IMR-90 (cell line): Measurements from ENCODE around the gene RSPO4. TPM values are rescaled to one million over a fixed set of nuclear protein-coding genes. Genes with fewer than 3 reads are reported as not detected.

Source experiments
- ATAC-seq: fragments of 200-7000 bp; cut with Tn5 transposase; 2 replicates; pipeline ENCODE4 v1.9.1; 2020; ENCODE audit warnings: low read depth, mild to moderate bottlenecking, moderate library complexity
- BruUV-seq: library from RNA; stranded (reverse); fragments of 400-500 nt; replicated peaks from 2 replicates; lab custom pipeline; 2021; lab: Mats Ljungman, UMichigan
- CTCF ChIA-PET: fragments of 300-600 bp; formaldehyde crosslinking; extraction: SDS; loops from one replicate; lab custom pipeline; 2021; ENCODE audit warnings: antibody characterized with exemption; lab: Yijun Ruan, JAX
- POLR2A ChIA-PET: fragments of 300-600 bp; sonication (Branson Sonifier 250); formaldehyde crosslinking; loops from one replicate; lab custom pipeline; 2022; ENCODE audit warnings: antibody characterized with exemption; ENCODE audit not compliant: unreplicated experiment; lab: Charles Lee
- DNase-seq: peaks from one replicate; pipeline ENCODE4 v3.0.0; 2013
- H2AFZ ChIP-seq: replicated peaks from 2 replicates; pipeline ENCODE3; 2013; ENCODE audit warnings: low read length, mild to moderate bottlenecking; ENCODE audit not compliant: poor library complexity
- H2AK5ac ChIP-seq: 2 replicates; pipeline ENCODE4 v1.6.1; 2013; ENCODE audit warnings: low read depth, low read length, inconsistent platforms
- H2AK9ac ChIP-seq: replicated peaks from 2 replicates; pipeline ENCODE3; 2013; ENCODE audit warnings: mild to moderate bottlenecking, low read depth, low read length, moderate library complexity; ENCODE audit not compliant: poor library complexity
- H2BK120ac ChIP-seq: 2 replicates; pipeline ENCODE4 v1.6.1; 2013; ENCODE audit warnings: low read depth, low read length, inconsistent platforms
- H2BK15ac ChIP-seq: 3 replicates; pipeline ENCODE4 v1.6.1; 2013; ENCODE audit warnings: low read depth, low read length, inconsistent platforms
- H2BK20ac ChIP-seq: 2 replicates; pipeline ENCODE4 v1.6.1; 2013; ENCODE audit warnings: low read depth, mild to moderate bottlenecking, inconsistent platforms, low read length, moderate library complexity
- H2BK5ac ChIP-seq: 2 replicates; pipeline ENCODE4 v1.6.1; 2013; ENCODE audit warnings: mild to moderate bottlenecking, low read depth, low read length, inconsistent platforms; ENCODE audit not compliant: poor library complexity, severe bottlenecking
- H3K14ac ChIP-seq: replicated peaks from 2 replicates; pipeline ENCODE4 v1.6.1; 2013; ENCODE audit warnings: low read depth, low read length, inconsistent platforms
- H3K18ac ChIP-seq: 2 replicates; pipeline ENCODE4 v1.6.1; 2013; ENCODE audit warnings: low read depth, low read length, control low read depth
- H3K23ac ChIP-seq: 2 replicates; pipeline ENCODE4 v1.6.1; 2013; ENCODE audit warnings: low read depth, low read length, inconsistent platforms
- H3K27ac ChIP-seq: 2 replicates; pipeline ENCODE4 v1.5.1; 2013; ENCODE audit warnings: mild to moderate bottlenecking, control low read depth, low read length; ENCODE audit not compliant: insufficient read depth
- H3K27me3 ChIP-seq: 2 replicates; pipeline ENCODE4 v1.6.1; 2013; ENCODE audit warnings: low read length; ENCODE audit not compliant: control insufficient read depth, insufficient read depth
- H3K36me3 ChIP-seq: 2 replicates; pipeline ENCODE4 v1.6.1; 2013; ENCODE audit warnings: low read length, mixed read lengths; ENCODE audit not compliant: control insufficient read depth, insufficient read depth
- H3K4ac ChIP-seq: 2 replicates; pipeline ENCODE4 v1.6.1; 2013; ENCODE audit warnings: low read depth, low read length, inconsistent platforms
- H3K4me1 ChIP-seq: 2 replicates; pipeline ENCODE4 v1.6.1; 2013; ENCODE audit warnings: low read length, mixed read lengths; ENCODE audit not compliant: control insufficient read depth, insufficient read depth
- H3K4me2 ChIP-seq: 2 replicates; pipeline ENCODE4 v1.6.1; 2013; ENCODE audit warnings: low read depth, mild to moderate bottlenecking, control low read depth, low read length, moderate library complexity
- H3K4me3 ChIP-seq: 2 replicates; pipeline ENCODE4 v1.5.1; 2013; ENCODE audit warnings: low read depth, mild to moderate bottlenecking, control low read depth, low read length, moderate library complexity; ENCODE audit not compliant: insufficient read depth
- H3K56ac ChIP-seq: 2 replicates; pipeline ENCODE4 v1.6.1; 2013; ENCODE audit warnings: low read length, inconsistent platforms; ENCODE audit not compliant: insufficient read depth; ENCODE audit errors: extremely low read depth
- H3K79me1 ChIP-seq, 2 experiments: 2 replicates each; pipeline ENCODE4 v1.6.1; 2013; ENCODE audit warnings: low read length in 2 of 2, inconsistent platforms in 1 of 2, low read depth in 1 of 2
- H3K9ac ChIP-seq: 2 replicates; pipeline ENCODE4 v1.6.1; 2013; ENCODE audit warnings: low read depth, low read length, control low read depth
- H3K9me1 ChIP-seq: 2 replicates; pipeline ENCODE4 v1.6.1; 2013; ENCODE audit warnings: low read length, inconsistent platforms; ENCODE audit not compliant: insufficient read depth
- H3K9me3 ChIP-seq: 2 replicates; pipeline ENCODE4 v1.6.1; 2013; ENCODE audit warnings: low read length; ENCODE audit not compliant: control insufficient read depth, insufficient read depth
- H4K20me1 ChIP-seq: 2 replicates; pipeline ENCODE4 v1.6.1; 2013; ENCODE audit warnings: low read length, inconsistent platforms; ENCODE audit not compliant: insufficient read depth
- H4K5ac ChIP-seq: 2 replicates; pipeline ENCODE4 v1.6.1; 2013; ENCODE audit warnings: mild to moderate bottlenecking, low read depth, low read length, control low read depth
- H4K8ac ChIP-seq, 2 experiments: 2 replicates each; pipeline ENCODE4 v1.6.1; 2013; ENCODE audit warnings: low read depth in 2 of 2, low read length in 2 of 2, control low read depth in 1 of 2, inconsistent platforms in 1 of 2
- H4K91ac ChIP-seq: 2 replicates; pipeline ENCODE4 v1.6.1; 2013; ENCODE audit warnings: low read depth, low read length, inconsistent platforms; ENCODE audit not compliant: insufficient read depth
- BHLHE40 ChIP-seq: fragments of 150-350 bp; IDR thresholded peaks from 2 replicates; pipeline ENCODE4 v1.6.1; 2016; ENCODE audit warnings: mild to moderate bottlenecking, low read depth, low read length
- CEBPB ChIP-seq: IDR thresholded peaks from 2 replicates; pipeline ENCODE4 v1.6.1; 2012; ENCODE audit warnings: low read depth, low read length, improper control_type of control experiment
- CHD1 ChIP-seq: IDR thresholded peaks from 2 replicates; pipeline ENCODE4 v1.6.1; 2012; ENCODE audit warnings: low read depth, low read length, improper control_type of control experiment
- CTCF ChIP-seq: conservative IDR thresholded peaks from 2 replicates; pipeline ENCODE4 v1.5.1; 2012; ENCODE audit warnings: mild to moderate bottlenecking, low read depth, low read length, improper control_type of control experiment
- FOS ChIP-seq: fragments of 150-350 bp; IDR thresholded peaks from 2 replicates; pipeline ENCODE4 v1.6.1; 2016; ENCODE audit warnings: low read depth, low read length
- MAFK ChIP-seq: IDR thresholded peaks from 2 replicates; pipeline ENCODE4 v1.6.1; 2012; ENCODE audit warnings: low read depth, low read length, improper control_type of control experiment
- MAZ ChIP-seq: IDR thresholded peaks from 2 replicates; pipeline ENCODE4 v1.6.1; 2012; ENCODE audit warnings: low read depth, mild to moderate bottlenecking, low read length, improper control_type of control experiment, moderate library complexity, borderline replicate concordance
- MXI1 ChIP-seq: IDR thresholded peaks from 2 replicates; pipeline ENCODE4 v1.6.1; 2012; ENCODE audit warnings: low read depth, mild to moderate bottlenecking, low read length, moderate library complexity, borderline replicate concordance
- NFE2L2 ChIP-seq: fragments of 150-350 bp; IDR thresholded peaks from 2 replicates; pipeline ENCODE4 v1.6.1; 2016; ENCODE audit warnings: low read depth, mild to moderate bottlenecking, low read length
- POLR2A ChIP-seq: IDR thresholded peaks from 2 replicates; pipeline ENCODE4 v1.6.1; 2012; ENCODE audit warnings: mild to moderate bottlenecking, low read depth, low read length
- RAD21 ChIP-seq: IDR thresholded peaks from 2 replicates; pipeline ENCODE4 v1.6.1; 2012; ENCODE audit warnings: low read length, improper control_type of control experiment
- RCOR1 ChIP-seq: IDR thresholded peaks from 2 replicates; pipeline ENCODE4 v1.6.1; 2012; ENCODE audit warnings: mild to moderate bottlenecking, low read length, improper control_type of control experiment; ENCODE audit not compliant: insufficient replicate concordance
- RFX5 ChIP-seq: IDR thresholded peaks from 2 replicates; pipeline ENCODE4 v1.8.0; 2012; ENCODE audit warnings: low read depth, mild to moderate bottlenecking, low read length, moderate library complexity
- SMC3 ChIP-seq: fragments of 150-350 bp; IDR thresholded peaks from 2 replicates; pipeline ENCODE4 v1.6.1; 2016; ENCODE audit warnings: low read depth, mild to moderate bottlenecking, antibody characterized with exemption, low read length, moderate library complexity
- USF2 ChIP-seq: fragments of 150-350 bp; IDR thresholded peaks from 2 replicates; pipeline ENCODE4 v1.6.1; 2017; ENCODE audit warnings: mild to moderate bottlenecking, antibody characterized with exemption, low read length, low read depth
- WGBS, 2 experiments: methylation state at CpG; one replicate each; pipeline versions ENCODE4 v1.1.5 to v1.1.7; 2013; ENCODE audit warnings: missing lambda C conversion rate in 2 of 2; ENCODE audit not compliant: insufficient read length in 1 of 2; ENCODE audit errors: extremely low coverage in 2 of 2; 5-methylcytosine and 5-hydroxymethylcytosine counted together
- dilution Hi-C: fragments of 300-500 bp; cut with HindIII; formaldehyde crosslinking; loops from one replicate; pipeline ENCODE4 v1.14.3; 2018; ENCODE audit warnings: low sequenced_read_pairs; ENCODE audit not compliant: unreplicated experiment
- in situ Hi-C: fragments of 300-500 bp; cut with MboI; formaldehyde crosslinking; loops from 3 replicates; pipeline ENCODE4 v1.14.3; 2019; ENCODE audit warnings: low sequenced_read_pairs, inconsistent platforms, mixed read lengths
- intact Hi-C: fragments of 100-400 bp; cut with micrococcal nuclease; formaldehyde crosslinking; loops from 2 replicates; pipeline ENCODE4 v1.10.0; 2022
- polyA plus RNA-seq, 3 experiments: library from polyadenylated mRNA; depleted of rRNA; stranded (reverse); fragments of >200 nt; gene quantifications; 2 replicates each; pipeline ENCODE4 v1.2.3, GENCODE V29; 2012; ENCODE audit warnings: low replicate concordance in 1 of 3
- total RNA-seq: library from RNA; depleted of rRNA; stranded (reverse); fragments of >200 nt; gene quantifications from 2 replicates; pipeline ENCODE4 v1.2.3, GENCODE V29; 2012

The RSPO4 gene
- total and polyA plus RNA-seq, 2 of the 4 experiments (the other 2 are of a cell fraction): not detected

GRCh38 chr20:949717-950116, 52.4 kb downstream of the RSPO4 start:
- H3K18ac ChIP-seq: no peak overlapping the region

More at GRCh38 chr20:949717-950116, 52.4 kb downstream of the RSPO4 start:
- no peak overlapping the region for H2AK9ac ChIP-seq
- no peak overlapping the region for H2BK20ac ChIP-seq
- H2AK5ac ChIP-seq: no peak overlapping the region
- H3K9ac ChIP-seq: no peak overlapping the region
- no peak for TF ChIP-seq MAZ
- no peak for TF ChIP-seq USF2
- TF ChIP-seq RFX5: no peak
- no peak for TF ChIP-seq RAD21
- no peak for TF ChIP-seq NFE2L2
- TF ChIP-seq CHD1: no peak
- TF ChIP-seq FOS: no peak
- TF ChIP-seq POLR2A: no peak
- no peak for TF ChIP-seq RCOR1
- no peak for TF ChIP-seq SMC3
- TF ChIP-seq CEBPB: no peak
- no peak for TF ChIP-seq MXI1
- no peak for TF ChIP-seq CTCF
- no peak for TF ChIP-seq MAFK
- no peak for TF ChIP-seq BHLHE40
- no peaks in the 10 kb centered on the region for H3K79me1 ChIP-seq
- no peak for DNase-seq
- no peak overlapping the region for H3K14ac ChIP-seq
- H2AFZ ChIP-seq: no peak overlapping the region
- no peak overlapping the region for H3K23ac ChIP-seq
- H4K20me1 ChIP-seq: no peaks in the 10 kb centered on the region
- H3K9me1 ChIP-seq: no peaks in the 10 kb centered on the region; the same call in 1 of the 2 replicates
- H3K36me3 ChIP-seq: no peaks in the 10 kb centered on the region
- no peak overlapping the region for H3K4me2 ChIP-seq
- H3K27ac ChIP-seq: no peak overlapping the region
- no TSS peak for BruUV-seq
- no peak overlapping the region for H2BK120ac ChIP-seq
- H3K27me3 ChIP-seq: peaks cover 1% of the 10 kb centered on the region; the same call in 1 of the 2 replicates
- H3K56ac ChIP-seq: no peak overlapping the region
- no peak overlapping the region for H2BK5ac ChIP-seq
- H3K4ac ChIP-seq: no peak overlapping the region
- H3K9me3 ChIP-seq: no peaks in the 10 kb centered on the region
- ChIA-PET POLR2A (no interaction called here), CTCF (no interaction called here)
- H4K8ac ChIP-seq: no peak overlapping the region
- H3K4me1 ChIP-seq: no peaks in the 10 kb centered on the region
- WGBS, 2 experiments: no CpG with 5 or more reads among the region's 7 CpGs
- in situ Hi-C loops (loop anchor here (5.0 kb wide), 1 partner anchor 132 kb away; no protein-coding TSS in a partner anchor), intact Hi-C loops (no loop called here), dilution Hi-C loops (no loop called here)
- ATAC-seq: no peak
- no peak overlapping the region for H4K91ac ChIP-seq
- no peak overlapping the region for H4K5ac ChIP-seq
- H3K4me3 ChIP-seq: no peak overlapping the region
- H2BK15ac ChIP-seq: no peak overlapping the region
